Measurements from ENCODE around the gene NOVA2. TPM values are rescaled to one million over a fixed set of nuclear protein-coding genes. Genes with fewer than 3 reads are reported as not detected.

NOVA2 gene
- total and polyA plus RNA-seq, 8 donors, result 6.4 to 13.9 (median 11.5) TPM

GRCh38 chr19:45975306-45976070 is 1.8 kb upstream of the NOVA2 start:
- Histone ChIP-seq H3K4me1 (peaks cover 0 to 10% of the 10 kb centered on the region in 2 donors), H3K27ac (no peak overlapping the region), H3K27me3 (peaks cover 37 to 69% of the 10 kb centered on the region in 2 donors), H3K9me3 (no peaks in the 10 kb centered on the region), H3K36me3 (no peaks in the 10 kb centered on the region), H3K4me3 (no peak overlapping the region)
- intact Hi-C loops (cut with DNase I), result no loop called here
- TF ChIP-seq CTCF (IDR thresholded peaks at IDR 0.05), result no peak
- DNase-seq (peak in 1 of 4 donors; percentile 25), ATAC-seq (no peak)

GRCh38 chr19:45972947-45973540 is 621 bp downstream of the NOVA2 start:
- DNase-seq (peak in 1 of 4 donors; percentile 54), ATAC-seq (no peak)
- Histone ChIP-seq H3K4me1 (peaks cover 0 to 10% of the 10 kb centered on the region in 2 donors), H3K9me3 (no peaks in the 10 kb centered on the region), H3K4me3 (peak overlapping the region in 1 of 2 donors; percentile 46), H3K27me3 (peaks cover 37 to 91% of the 10 kb centered on the region in 2 donors), H3K36me3 (no peaks in the 10 kb centered on the region), H3K27ac (peak overlapping the region; percentile 15 to 50)
- intact Hi-C loops (cut with DNase I), result no loop called here
- TF ChIP-seq CTCF (IDR thresholded peaks at IDR 0.05), result no peak

- DNase-seq (peak in 1 of 4 donors; percentile 42), ATAC-seq (peak; percentile 28)
- Histone ChIP-seq H3K27me3 (peaks cover 37 to 94% of the 10 kb centered on the region in 2 donors), H3K9me3 (no peaks in the 10 kb centered on the region), H3K36me3 (no peaks in the 10 kb centered on the region), H3K4me3 (peak overlapping the region; percentile 1 to 46), H3K4me1 (peaks cover 0 to 10% of the 10 kb centered on the region in 2 donors), H3K27ac (peak overlapping the region; percentile 15 to 50)
- TF ChIP-seq CTCF (IDR thresholded peaks at IDR 0.05), result no peak
- intact Hi-C loops (cut with DNase I), result no loop called here
These were observed 1.4 kb downstream of the NOVA2 start for GRCh38 chr19:45972081-45972946.

- H3K9me3 ChIP-seq, result no peaks in the 10 kb centered on the region
- peak overlapping the region in 1 of 2 donors; percentile 50 for H3K27ac ChIP-seq
- DNase-seq (peak in 1 of 4 donors; percentile 45), ATAC-seq (no peak)
- H3K4me3 ChIP-seq, result peak overlapping the region in 1 of 2 donors; percentile 46
- no peaks in the 10 kb centered on the region for H3K36me3 ChIP-seq
- TF ChIP-seq CTCF (IDR thresholded peaks at IDR 0.05), result no peak
- H3K27me3 ChIP-seq, result peaks cover 37 to 94% of the 10 kb centered on the region in 2 donors
- peaks cover 0 to 10% of the 10 kb centered on the region in 2 donors for H3K4me1 ChIP-seq
- intact Hi-C loops (cut with DNase I), result no loop called here
These were observed 2.3 kb downstream of the NOVA2 start for GRCh38 chr19:45971260-45971902.

All from left lung (tissue), 10 donors.